Urinary bladder (tissue), 4 donors: ENCODE results near the gene PDE9A. TPM values are rescaled to one million over a fixed set of nuclear protein-coding genes. Genes with fewer than 3 reads are reported as not detected.

Experiments used
- DNase-seq: peaks from one replicate; pipeline ENCODE4 v3.0.0-alpha.2; 2015; ENCODE audit errors: extremely low spot score
- H3K27ac ChIP-seq: one replicate; pipeline ENCODE4 v1.5.1; 2013; ENCODE audit warnings: low read depth, mild to moderate bottlenecking, moderate library complexity
- H3K36me3 ChIP-seq: one replicate; pipeline ENCODE4 v1.6.1; 2013; ENCODE audit warnings: mild to moderate bottlenecking, moderate library complexity; ENCODE audit not compliant: insufficient read depth
- H3K4me1 ChIP-seq: one replicate; pipeline ENCODE4 v1.6.1; 2013; ENCODE audit warnings: mild to moderate bottlenecking, moderate library complexity; ENCODE audit not compliant: insufficient read depth
- H3K4me3 ChIP-seq: one replicate; pipeline ENCODE4 v1.5.1; 2013; ENCODE audit warnings: low read depth, low read length
- WGBS: extraction: QIAGEN DNeasy Blood & Tissue Kit; methylation state at CpG from one replicate; pipeline ENCODE4 v1.1.7; 2013; 5-methylcytosine and 5-hydroxymethylcytosine counted together
- polyA plus RNA-seq: library from polyadenylated mRNA; stranded (reverse); fragments of 200-250 nt; gene quantifications from one replicate; pipeline ENCODE4 v1.2.3, GENCODE V29; 2013
- total RNA-seq: library from RNA; depleted of rRNA; stranded (reverse); fragments of >200 nt; gene quantifications from one replicate; pipeline ENCODE4 v1.2.3, GENCODE V29; 2014
- donor health status: healthy with polysubstance abuse.
- donor health status: healthy.

PDE9A gene
- total and polyA plus RNA-seq, 2 donors: 13.5 to 33.2 TPM

DNA sequence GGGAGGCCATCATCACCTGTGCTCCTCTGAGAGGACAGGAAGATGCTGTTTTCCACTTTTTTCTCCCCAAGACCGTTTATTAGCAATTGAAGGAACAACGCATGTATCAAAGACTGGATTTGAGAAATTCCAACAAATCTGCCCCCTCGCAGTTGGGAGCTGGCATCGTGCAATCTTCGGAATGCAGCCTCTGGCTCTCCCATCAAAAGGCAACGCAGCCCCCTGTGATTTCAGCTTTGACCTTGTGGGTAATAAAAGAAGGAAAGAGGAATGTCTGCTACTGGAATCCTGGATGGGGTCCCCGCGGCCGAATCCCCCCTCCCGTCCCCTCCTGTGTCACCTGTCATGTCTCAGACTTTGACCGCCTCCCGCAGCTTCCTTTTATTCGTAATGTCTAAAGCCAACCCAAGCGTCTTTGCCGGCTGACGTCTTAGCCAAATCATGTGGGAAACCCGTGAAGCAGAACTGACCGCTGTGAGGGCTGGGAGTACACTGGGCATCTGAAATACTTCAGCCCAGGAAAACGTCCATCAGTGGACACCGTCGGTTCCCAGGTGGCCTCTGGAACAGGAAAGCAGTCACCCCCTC lies 124.4 kb downstream of the PDE9A start:
- WGBS: 60% methylated on average over 21 of the region's 21 CpGs

GRCh38 chr21:42779431-42779861 lies 126.0 kb downstream of the PDE9A start:
- Histone ChIP-seq H3K4me1 (no peaks in the 10 kb centered on the region), H3K4me3 (no peak overlapping the region), H3K36me3 (no peaks in the 10 kb centered on the region), H3K27ac (no peak overlapping the region)
- WGBS: 70% methylated on average over 10 of the region's 10 CpGs
- no peak for DNase-seq

More for the DNA sequence above, 124.4 kb downstream of the PDE9A start:
- no peak for DNase-seq
- Histone ChIP-seq H3K36me3 (no peaks in the 10 kb centered on the region), H3K4me3 (no peak overlapping the region), H3K4me1 (no peaks in the 10 kb centered on the region), H3K27ac (no peak overlapping the region)

GRCh38 chr21:42780617-42781016 lies 127.2 kb downstream of the PDE9A start:
- 46% methylated on average over 8 of the region's 8 CpGs for WGBS
- H3K27ac ChIP-seq: no peak overlapping the region
- no peak overlapping the region for H3K4me3 ChIP-seq
- no peak for DNase-seq
- no peaks in the 10 kb centered on the region for H3K36me3 ChIP-seq
- H3K4me1 ChIP-seq: no peaks in the 10 kb centered on the region

DNA sequence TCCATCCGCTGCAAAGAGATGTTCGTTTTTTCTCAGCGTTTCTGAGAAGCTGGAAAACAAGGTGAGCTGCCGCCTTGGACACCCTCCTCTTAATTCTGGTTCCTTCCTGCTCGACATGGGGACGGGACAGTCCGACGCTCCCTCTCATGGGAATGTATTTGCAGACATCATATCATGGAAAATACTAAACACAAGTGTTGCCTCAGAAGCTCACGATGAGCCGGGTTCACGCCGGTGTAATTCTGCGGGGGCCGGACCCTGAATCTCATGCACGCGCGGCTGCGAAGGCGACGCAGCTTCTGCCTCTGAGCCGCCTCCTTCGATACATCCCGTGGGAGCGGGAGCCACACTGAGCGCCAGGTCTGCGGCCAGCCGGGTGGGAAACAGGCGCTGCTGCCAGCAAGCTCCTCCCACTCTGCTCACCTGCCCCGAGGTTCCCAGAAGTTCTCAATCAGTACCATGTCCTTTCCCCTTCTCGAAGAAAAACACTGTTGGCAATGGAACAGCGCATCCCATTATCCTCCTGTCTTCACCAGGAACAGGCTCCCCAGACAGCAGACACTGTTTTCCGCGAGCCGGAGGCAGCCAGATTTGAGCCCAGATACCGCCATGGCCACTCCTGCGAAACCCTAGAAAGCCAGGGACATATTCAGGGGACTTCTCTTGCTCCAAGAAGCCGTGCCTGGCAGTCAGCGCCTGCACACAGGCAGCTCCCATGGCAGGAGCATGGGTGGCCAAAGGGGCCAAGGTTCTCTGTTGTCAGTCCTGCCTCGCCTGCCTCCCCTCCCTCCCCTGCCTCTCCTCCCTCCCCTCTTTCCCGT lies 127.9 kb downstream of the PDE9A start:
- Histone ChIP-seq H3K27ac (no peak overlapping the region), H3K36me3 (no peaks in the 10 kb centered on the region), H3K4me3 (no peak overlapping the region), H3K4me1 (no peaks in the 10 kb centered on the region)
- DNase-seq: no peak
- 7% methylated on average over 40 of the region's 40 CpGs for WGBS

GRCh38 chr21:42781971-42782722 lies 128.7 kb downstream of the PDE9A start:
- DNase-seq: no peak
- Histone ChIP-seq H3K4me1 (no peaks in the 10 kb centered on the region), H3K4me3 (no peak overlapping the region), H3K36me3 (no peaks in the 10 kb centered on the region), H3K27ac (no peak overlapping the region)
- 83% methylated on average over 14 of the region's 14 CpGs for WGBS

DNA sequence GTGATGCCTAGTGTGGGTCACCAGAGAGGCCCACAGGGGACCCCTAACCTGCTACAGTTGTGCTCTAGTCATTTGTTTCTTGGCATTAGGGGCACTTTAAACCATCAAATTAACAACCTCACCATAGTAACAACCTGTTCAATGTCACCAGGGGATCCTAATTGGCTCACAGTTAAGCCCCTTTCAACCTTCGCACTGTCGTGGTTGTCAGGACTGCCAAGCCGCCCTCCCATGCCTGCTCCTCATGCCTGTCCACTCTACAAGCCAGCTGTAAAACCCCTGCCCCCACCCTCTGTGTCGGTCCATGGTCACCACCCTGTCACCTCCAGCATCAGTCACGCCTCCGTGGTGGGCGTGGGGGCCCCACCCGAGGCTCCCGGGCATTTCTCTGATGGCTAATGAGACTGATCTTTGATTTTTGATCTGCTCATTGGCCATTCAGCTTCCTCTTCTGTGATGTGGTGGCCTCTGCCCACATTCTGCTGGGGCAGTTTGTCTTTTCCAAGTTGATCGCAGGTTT lies 129.4 kb downstream of the PDE9A start:
- no peak overlapping the region for H3K27ac ChIP-seq

DNA sequence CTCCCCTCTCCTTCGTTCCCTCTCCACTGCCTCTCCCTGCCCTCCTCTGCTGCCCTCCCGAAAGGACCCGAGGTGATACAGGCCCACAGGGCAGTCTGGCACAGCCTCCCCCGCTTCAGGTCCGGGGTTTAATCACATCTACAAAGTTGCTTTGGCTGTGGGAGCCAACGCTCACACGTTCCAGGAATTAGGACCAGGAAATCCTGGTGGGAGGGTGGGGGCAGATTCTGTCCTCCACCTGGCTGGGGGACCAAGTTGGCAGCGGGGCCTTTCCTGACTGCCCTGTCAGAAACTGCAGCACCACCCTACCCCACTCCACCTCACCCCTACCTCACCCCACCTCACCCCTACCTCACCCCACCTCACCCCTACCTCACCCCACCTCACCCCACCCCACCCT lies 130.9 kb downstream of the PDE9A start:
- Histone ChIP-seq H3K4me1 (no peaks in the 10 kb centered on the region), H3K27ac (no peak overlapping the region), H3K36me3 (no peaks in the 10 kb centered on the region), H3K4me3 (no peak overlapping the region)
- no peak for DNase-seq
- 52% methylated on average over 8 of the region's 8 CpGs for WGBS

More for the DNA sequence above, 129.4 kb downstream of the PDE9A start:
- no peak for DNase-seq
- no peaks in the 10 kb centered on the region for H3K36me3 ChIP-seq
- no peak overlapping the region for H3K4me3 ChIP-seq
- 72% methylated on average over 10 of the region's 10 CpGs for WGBS
- no peaks in the 10 kb centered on the region for H3K4me1 ChIP-seq

- no peak overlapping the region for H3K27ac ChIP-seq
- no peak overlapping the region for H3K4me3 ChIP-seq
- no peaks in the 10 kb centered on the region for H3K36me3 ChIP-seq
- WGBS: 88% methylated on average over 17 of the region's 17 CpGs
- no peak for DNase-seq
- H3K4me1 ChIP-seq: no peaks in the 10 kb centered on the region
Measured at GRCh38 chr21:42784896-42785451, 131.6 kb downstream of the PDE9A start.

- WGBS: 92% methylated on average over 28 of the region's 28 CpGs
- no peak overlapping the region for H3K4me3 ChIP-seq
- DNase-seq: no peak
- no peaks in the 10 kb centered on the region for H3K36me3 ChIP-seq
- no peak overlapping the region for H3K27ac ChIP-seq
- H3K4me1 ChIP-seq: no peaks in the 10 kb centered on the region
Measured at GRCh38 chr21:42785666-42786427, 132.4 kb downstream of the PDE9A start.

DNA sequence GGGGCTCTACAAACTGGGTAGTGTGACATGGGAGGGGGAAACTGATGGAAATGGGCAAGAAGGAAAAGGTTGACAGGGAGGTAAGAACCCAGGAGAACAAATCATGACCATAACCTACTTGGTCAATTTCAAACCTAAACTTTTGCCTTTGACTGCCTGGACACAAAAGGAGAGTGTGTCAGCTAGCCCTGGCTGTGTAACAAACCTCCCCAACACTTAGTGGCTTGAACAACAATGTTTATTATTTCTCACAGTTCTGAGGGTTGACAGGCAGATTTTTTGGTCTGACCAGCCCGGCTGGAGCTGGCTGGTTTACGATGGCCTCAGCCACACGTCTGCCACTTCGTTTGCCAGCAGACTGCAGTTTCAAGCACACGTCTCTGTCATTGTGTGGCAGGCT lies 133.5 kb downstream of the PDE9A start:
- Histone ChIP-seq H3K4me1 (no peaks in the 10 kb centered on the region), H3K4me3 (no peak overlapping the region), H3K36me3 (no peaks in the 10 kb centered on the region), H3K27ac (no peak overlapping the region)
- no peak for DNase-seq
- whole genome bisulfite sequencing: 75% methylated on average over 5 of the region's 5 CpGs

GRCh38 chr21:42787613-42788012 lies 134.2 kb downstream of the PDE9A start:
- Histone ChIP-seq H3K4me1 (no peaks in the 10 kb centered on the region), H3K36me3 (no peaks in the 10 kb centered on the region), H3K4me3 (no peak overlapping the region), H3K27ac (no peak overlapping the region)
- no peak for DNase-seq
- WGBS: 95% methylated on average over 4 of the region's 4 CpGs

GRCh38 chr21:42790520-42791065 lies 137.2 kb downstream of the PDE9A start:
- DNase-seq: no peak
- Histone ChIP-seq H3K36me3 (no peaks in the 10 kb centered on the region), H3K4me1 (no peaks in the 10 kb centered on the region), H3K27ac (no peak overlapping the region), H3K4me3 (no peak overlapping the region)
- 63% methylated on average over 8 of the region's 8 CpGs for WGBS

- Histone ChIP-seq H3K4me3 (no peak overlapping the region), H3K36me3 (no peaks in the 10 kb centered on the region), H3K4me1 (no peaks in the 10 kb centered on the region), H3K27ac (no peak overlapping the region)
- no peak for DNase-seq
- WGBS: 73% methylated on average over 7 of the region's 7 CpGs
Measured at GRCh38 chr21:42793774-42794173, 140.4 kb downstream of the PDE9A start.
